K562 (cell line): ENCODE data around the gene ERMP1. TPM values are rescaled to one million over a fixed set of nuclear protein-coding genes. Genes with fewer than 3 reads are reported as not detected.

ENCODE experiments used
- ATAC-seq: fragments of 200-7000 bp; cut with Tn5 transposase; 3 replicates; pipeline ENCODE4 v1.9.1; 2020; ENCODE audit warnings: moderate library complexity
- BruUV-seq: library from RNA; stranded (reverse); fragments of 400-500 nt; replicated peaks from 2 replicates; lab custom pipeline; 2021; lab: Mats Ljungman, UMichigan
- CTCF ChIA-PET: fragments of 300-600 bp; formaldehyde crosslinking; extraction: SDS; loops from one replicate; lab custom pipeline; 2021; ENCODE audit warnings: low intra/inter-chr PET ratio; lab: Yijun Ruan, JAX
- POLR2A ChIA-PET: fragments of 300-600, 350-650 bp; sonication (Branson Sonifier 250); formaldehyde crosslinking; extraction: SDS; loops from one replicate; lab custom pipeline; 2021; ENCODE audit warnings: antibody characterized with exemption, inconsistent platforms; lab: Yijun Ruan, JAX
- DNase-seq, 4 experiments: peaks; one replicate each; pipeline versions ENCODE4 v3.0.0 to v3.0.0-alpha.2; 2011 to 2018; ENCODE audit warnings: low spot score in 3 of 4, mixed read lengths in 3 of 4; ENCODE audit errors: extremely low read depth in 1 of 4
- FAIRE-seq: peaks from 2 replicates; lab custom pipeline; 2011; peaks lifted over from hg19 to GRCh38; lab: Jason Lieb, UNC
- H2AFZ ChIP-seq: 2 replicates; pipeline ENCODE4 v1.6.0; 2011; ENCODE audit warnings: low read depth, low read length, control low read depth, inconsistent platforms
- H3K27ac ChIP-seq: fragments of 200-600 bp; 3 replicates; pipeline ENCODE4 v1.8.0; 2011; ENCODE audit warnings: low read depth, mild to moderate bottlenecking, control low read depth, inconsistent platforms, low read length, moderate library complexity, mixed read lengths; ENCODE audit errors: extremely low read depth
- H3K27me3 ChIP-seq, 2 experiments: fragments of 300-600 bp in 1 of 2; 2 replicates in 1 of 2; 3 replicates in 1 of 2; pipeline versions ENCODE4 v1.6.0 to v1.8.0; 2011; ENCODE audit warnings: inconsistent platforms in 2 of 2, low read length in 2 of 2, mild to moderate bottlenecking in 1 of 2, mixed read lengths in 1 of 2, moderate library complexity in 1 of 2; ENCODE audit not compliant: control insufficient read depth in 2 of 2, insufficient read depth in 2 of 2
- H3K36me3 ChIP-seq: fragments of 300-600 bp; 3 replicates; pipeline ENCODE4 v1.8.0; 2011; ENCODE audit warnings: mild to moderate bottlenecking, low read length, inconsistent platforms; ENCODE audit not compliant: control insufficient read depth, insufficient read depth
- H3K4me1 ChIP-seq, 2 experiments: fragments of 200-600 bp in 1 of 2; replicated peaks in 1 of 2; 2 replicates in 1 of 2; 3 replicates in 1 of 2; pipeline versions ENCODE4 v1.5.1 to v1.8.0; 2011; ENCODE audit warnings: inconsistent platforms in 2 of 2, low read length in 2 of 2, mild to moderate bottlenecking in 1 of 2, mixed read lengths in 1 of 2, moderate library complexity in 1 of 2; ENCODE audit not compliant: control insufficient read depth in 2 of 2, insufficient read depth in 2 of 2
- H3K4me2 ChIP-seq: 2 replicates; pipeline ENCODE4 v1.6.1; 2011; ENCODE audit warnings: low read length, control low read depth, inconsistent platforms, mixed read lengths; ENCODE audit not compliant: insufficient read depth
- H3K4me3 ChIP-seq: fragments of 200-600 bp; sonication (generic), shearing (Covaris generic); 2 replicates; pipeline ENCODE4 v1.5.1; 2016; ENCODE audit warnings: control low read depth, inconsistent platforms
- H3K79me2 ChIP-seq: fragments of 200-600 bp; 3 replicates; pipeline ENCODE4 v1.8.0; 2011; ENCODE audit warnings: low read length, inconsistent platforms; ENCODE audit not compliant: control insufficient read depth, insufficient read depth
- H3K9ac ChIP-seq, 2 experiments: 2 replicates each; pipeline versions ENCODE4 v1.6.0 to v1.6.1; 2011; ENCODE audit warnings: low read depth in 2 of 2, low read length in 2 of 2, control low read depth in 1 of 2, inconsistent platforms in 1 of 2, mild to moderate bottlenecking in 1 of 2, mixed read lengths in 1 of 2; ENCODE audit not compliant: insufficient read depth in 1 of 2
- H3K9me1 ChIP-seq: one replicate; pipeline ENCODE4 v1.6.0; 2011; ENCODE audit warnings: inconsistent platforms, mild to moderate bottlenecking, low read length, moderate library complexity; ENCODE audit not compliant: control insufficient read depth, insufficient read depth
- H3K9me3 ChIP-seq: replicated peaks from 2 replicates; pipeline ENCODE4 v1.5.1; 2011; ENCODE audit warnings: low read depth, low read length, inconsistent platforms; ENCODE audit not compliant: control insufficient read depth, insufficient read depth
- H4K20me1 ChIP-seq: replicated peaks from 2 replicates; pipeline ENCODE4 v1.6.1; 2011; ENCODE audit warnings: low read length, inconsistent platforms, mixed read lengths; ENCODE audit not compliant: control insufficient read depth, insufficient read depth
- FOSL1 ChIP-seq: fragments of 200-800 bp; sonication (Bioruptor generic); conservative IDR thresholded peaks from 2 replicates; pipeline ENCODE4 v1.6.1; 2016; ENCODE audit warnings: missing genetic modification characterization, missing compliant biosample characterization
- HEY1 ChIP-seq: fragments of 250-450 bp; sonication (Bioruptor Pico); IDR thresholded peaks from 2 replicates; pipeline ENCODE4 v1.5.0; 2020; ENCODE audit warnings: mild to moderate bottlenecking, moderate library complexity, borderline replicate concordance
- HMGN3 ChIP-seq: IDR thresholded peaks from 2 replicates; pipeline ENCODE4 v1.6.1; 2011; ENCODE audit warnings: borderline replicate concordance, low read depth, mild to moderate bottlenecking, mixed read lengths, low read length; ENCODE audit not compliant: insufficient read length; ENCODE audit errors: extremely low read depth
- MAZ ChIP-seq, 2 experiments: fragments of 450-650 bp in 1 of 2; sonication (generic) in 1 of 2; formaldehyde crosslinking; IDR thresholded peaks in 1 of 2; conservative IDR thresholded peaks in 1 of 2; 2 replicates each; pipeline versions ENCODE4 v1.4.0 to v1.5.0; 2020; ENCODE audit warnings: mild to moderate bottlenecking in 1 of 2, missing genetic modification reagents in 1 of 2
- NEUROD1 ChIP-seq: fragments of 150-350 bp; IDR thresholded peaks from 2 replicates; pipeline ENCODE4 v1.6.1; 2014; ENCODE audit warnings: borderline replicate concordance, low read length, low read depth; ENCODE audit not compliant: partially characterized antibody
- NFATC3 ChIP-seq: fragments of 450-650 bp; IDR thresholded peaks from 2 replicates; pipeline ENCODE4 v1.6.1; 2017; ENCODE audit warnings: mild to moderate bottlenecking
- PHF21A ChIP-seq: fragments of 450-650 bp; IDR thresholded peaks from 2 replicates; pipeline ENCODE4 v1.6.1; 2017; ENCODE audit warnings: low read depth, borderline replicate concordance
- RBM15 ChIP-seq: fragments of 200-400 bp; formaldehyde crosslinking; IDR thresholded peaks from 2 replicates; pipeline ENCODE4 v1.6.1; 2018; ENCODE audit warnings: mild to moderate bottlenecking, low read length, moderate library complexity; ENCODE audit not compliant: insufficient read depth
- TAF1 ChIP-seq: IDR thresholded peaks from 2 replicates; pipeline ENCODE4 v1.6.1; 2011; ENCODE audit warnings: mild to moderate bottlenecking, low read length, moderate library complexity; ENCODE audit not compliant: insufficient read depth, control insufficient read depth, severe bottlenecking; ENCODE audit errors: extremely low read depth
- WGBS: fragments of 100-300 bp; shearing (Covaris generic); methylation state at CpG from one replicate; pipeline ENCODE4 v1.1.6; 2016; ENCODE audit warnings: low coverage, mixed read lengths; ENCODE audit not compliant: insufficient coverage; ENCODE audit errors: missing lambda C conversion rate; 5-methylcytosine and 5-hydroxymethylcytosine counted together
- in situ Hi-C: fragments of 300-500 bp; cut with MboI; formaldehyde crosslinking; loops from 4 replicates; pipeline ENCODE4 v1.15.0; 2018; ENCODE audit warnings: inconsistent platforms, mixed read lengths
- intact Hi-C: fragments of 100-400 bp; cut with micrococcal nuclease; formaldehyde crosslinking; loops from 2 replicates; pipeline ENCODE4 v1.14.2; 2022
- polyA plus RNA-seq, 8 experiments: library from polyadenylated mRNA; depleted of rRNA in 4 of 8; stranded (reverse) in 5 of 8; unstranded in 3 of 8; fragments of >200 nt; fragmentation: Nextera tagmentation in 2 of 8; fragmentation: Illumina TruSeq in 1 of 8; extraction: Ambion mirVana in 2 of 8; extraction: Trizol in 1 of 8; gene quantifications; 2 replicates each; pipeline versions ENCODE4 v1.2.1 to v1.2.3, GENCODE V29; 2011 to 2014; ENCODE audit warnings: inconsistent platforms in 1 of 8, missing spikeins in 1 of 8
- total RNA-seq, 7 experiments: library from RNA; depleted of rRNA in 6 of 7; stranded (reverse); fragments of >200 nt in 6 of 7; fragmentation: Illumina TruSeq in 2 of 7; extraction: Trizol in 2 of 7; gene quantifications; 2 replicates each; pipeline versions ENCODE4 v1.2.1 to v1.2.3, GENCODE V29; 2011 to 2021; ENCODE audit warnings: low replicate concordance in 1 of 7
- TF ChIP-seq, protein P1 (sequence below): fragments of 250-450 bp; sonication (Bioruptor Pico); IDR thresholded peaks from 2 replicates; pipeline ENCODE4 v1.9.0; 2021; ENCODE audit warnings: mild to moderate bottlenecking
- TF ChIP-seq, protein P2 (sequence below): fragments of 450-650 bp; IDR thresholded peaks from 2 replicates; pipeline ENCODE4 v1.6.1; 2016; ENCODE audit warnings: missing biosample characterization, missing genetic modification characterization
- TF ChIP-seq, protein P3 (sequence below): fragments of 250-450 bp; sonication (Bioruptor Pico); IDR thresholded peaks from 2 replicates; pipeline ENCODE4 v1.5.0; 2020; ENCODE audit warnings: mild to moderate bottlenecking
- TF ChIP-seq, protein P4 (sequence below): fragments of 450-650 bp; IDR thresholded peaks from 2 replicates; pipeline ENCODE4 v1.6.1; 2018; ENCODE audit not compliant: partially characterized antibody

ERMP1 gene
- total and polyA plus RNA-seq, 9 of the 15 experiments (the other 6 are each of a cell fraction or from before 2014, with no cell fraction given): 2.5 to 26.3 (median 12.6) TPM

DNA sequence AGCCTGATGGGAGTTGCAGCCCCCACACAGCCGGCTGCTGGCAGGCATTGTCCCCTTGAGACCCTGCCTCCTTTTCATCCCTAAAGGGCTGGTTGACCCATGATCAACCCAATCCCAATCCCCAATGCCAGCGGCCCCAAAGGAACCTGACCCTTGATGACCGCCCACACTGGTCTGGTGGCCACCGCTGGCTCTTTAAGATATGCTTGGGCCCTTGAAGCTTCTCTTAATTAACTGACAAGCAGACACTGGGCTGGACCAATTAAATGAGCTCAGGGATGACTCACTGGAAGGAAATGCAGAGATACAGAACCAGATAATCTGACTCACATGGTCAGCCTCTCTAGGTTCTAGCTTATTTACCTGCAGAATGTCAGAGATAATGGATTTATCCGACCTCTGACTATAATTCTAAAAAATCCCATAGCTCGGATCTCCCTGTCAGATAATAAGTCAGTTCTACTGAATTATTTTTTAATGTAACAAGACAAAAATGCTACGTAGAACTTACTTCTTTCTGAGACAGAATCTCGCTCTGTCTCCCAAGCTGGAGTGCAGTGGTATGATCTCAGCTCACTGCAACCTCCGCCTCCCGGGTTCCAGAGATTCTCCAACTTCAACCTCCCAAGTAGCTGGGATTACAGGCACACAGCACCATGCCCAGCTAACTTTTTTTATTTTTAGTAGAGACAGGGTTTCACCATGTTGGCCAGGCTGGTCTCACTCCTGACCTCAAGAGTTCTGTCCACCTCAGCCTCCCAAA lies 46.7 kb upstream of the ERMP1 start:
- FAIRE-seq (peak; percentile 97), ATAC-seq (peak; percentile 94), DNase-seq (peak; percentile 47 to 92 (median 66))
- Histone ChIP-seq H3K36me3 (no peaks in the 10 kb centered on the region; the same call in 2 of the 3 replicates), H3K4me1 (peaks cover 20 to 25% of the 10 kb centered on the region in 2 experiments; a peak in 4 of 5 replicates), H4K20me1 (no peaks in the 10 kb centered on the region), H3K9me3 (no peaks in the 10 kb centered on the region), H3K9me1 (no peaks in the 10 kb centered on the region), H3K79me2 (no peaks in the 10 kb centered on the region), H3K27ac (peak overlapping the region; percentile 73), H3K4me3 (no peak overlapping the region), H3K9ac (peak overlapping the region in 1 of 2 experiments; percentile 46; a peak in 1 of 4 replicates), H3K27me3 (no peaks in the 10 kb centered on the region), H2AFZ (peak overlapping the region; percentile 41), H3K4me2 (peak overlapping the region; percentile 36)
- ChIA-PET POLR2A (interaction anchor here (0.9 to 1.1 kb wide), 4 partner anchors 10 to 48 kb away, joined by 3 to 6 read pairs (median 4); no protein-coding TSS in a partner anchor), CTCF (no interaction called here)
- no TSS peak for BruUV-seq
- intact Hi-C loops (loop anchor here (5.0 kb wide), 2 partner anchors 47 to 82 kb away; partner anchors contain the start of gene ERMP1), in situ Hi-C loops (loop anchor here (5.0 to 25.0 kb wide), 2 partner anchors 168 to 433 kb away; no protein-coding TSS in a partner anchor)
- 2% methylated on average over 9 of the region's 10 CpGs for WGBS
- TF ChIP-seq MAZ (CRISPR knock-in tag; conservative IDR thresholded peaks at IDR 0.05 in 1 of 2, IDR thresholded peaks at IDR 0.05 in 1 of 2) (0 out of 4 replicates have a peak, but pooled peaks of 1 of the 2 experiments have one; percentile 16), FOSL1 (peak; percentile 98), PHF21A (no peak), HEY1 (CRISPR knock-in tag) (no peak), RBM15 (no peak), NEUROD1 (peak; percentile 67), TAF1 (no peak), NFATC3 (no peak), HMGN3 (no peak)
- TF ChIP-seq, protein P1, sequence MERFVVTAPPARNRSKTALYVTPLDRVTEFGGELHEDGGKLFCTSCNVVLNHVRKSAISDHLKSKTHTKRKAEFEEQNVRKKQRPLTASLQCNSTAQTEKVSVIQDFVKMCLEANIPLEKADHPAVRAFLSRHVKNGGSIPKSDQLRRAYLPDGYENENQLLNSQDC (CRISPR knock-in tag): no peak
- TF ChIP-seq, protein P2, sequence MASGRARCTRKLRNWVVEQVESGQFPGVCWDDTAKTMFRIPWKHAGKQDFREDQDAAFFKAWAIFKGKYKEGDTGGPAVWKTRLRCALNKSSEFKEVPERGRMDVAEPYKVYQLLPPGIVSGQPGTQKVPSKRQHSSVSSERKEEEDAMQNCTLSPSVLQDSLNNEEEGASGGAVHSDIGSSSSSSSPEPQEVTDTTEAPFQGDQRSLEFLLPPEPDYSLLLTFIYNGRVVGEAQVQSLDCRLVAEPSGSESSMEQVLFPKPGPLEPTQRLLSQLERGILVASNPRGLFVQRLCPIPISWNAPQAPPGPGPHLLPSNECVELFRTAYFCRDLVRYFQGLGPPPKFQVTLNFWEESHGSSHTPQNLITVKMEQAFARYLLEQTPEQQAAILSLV: no peak
- TF ChIP-seq, protein P3, sequence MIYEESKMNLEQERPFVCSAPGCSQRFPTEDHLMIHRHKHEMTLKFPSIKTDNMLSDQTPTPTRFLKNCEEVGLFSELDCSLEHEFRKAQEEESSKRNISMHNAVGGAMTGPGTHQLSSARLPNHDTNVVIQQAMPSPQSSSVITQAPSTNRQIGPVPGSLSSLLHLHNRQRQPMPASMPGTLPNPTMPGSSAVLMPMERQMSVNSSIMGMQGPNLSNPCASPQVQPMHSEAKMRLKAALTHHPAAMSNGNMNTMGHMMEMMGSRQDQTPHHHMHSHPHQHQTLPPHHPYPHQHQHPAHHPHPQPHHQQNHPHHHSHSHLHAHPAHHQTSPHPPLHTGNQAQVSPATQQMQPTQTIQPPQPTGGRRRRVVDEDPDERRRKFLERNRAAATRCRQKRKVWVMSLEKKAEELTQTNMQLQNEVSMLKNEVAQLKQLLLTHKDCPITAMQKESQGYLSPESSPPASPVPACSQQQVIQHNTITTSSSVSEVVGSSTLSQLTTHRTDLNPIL (CRISPR knock-in tag): no peak
- TF ChIP-seq, protein P4, sequence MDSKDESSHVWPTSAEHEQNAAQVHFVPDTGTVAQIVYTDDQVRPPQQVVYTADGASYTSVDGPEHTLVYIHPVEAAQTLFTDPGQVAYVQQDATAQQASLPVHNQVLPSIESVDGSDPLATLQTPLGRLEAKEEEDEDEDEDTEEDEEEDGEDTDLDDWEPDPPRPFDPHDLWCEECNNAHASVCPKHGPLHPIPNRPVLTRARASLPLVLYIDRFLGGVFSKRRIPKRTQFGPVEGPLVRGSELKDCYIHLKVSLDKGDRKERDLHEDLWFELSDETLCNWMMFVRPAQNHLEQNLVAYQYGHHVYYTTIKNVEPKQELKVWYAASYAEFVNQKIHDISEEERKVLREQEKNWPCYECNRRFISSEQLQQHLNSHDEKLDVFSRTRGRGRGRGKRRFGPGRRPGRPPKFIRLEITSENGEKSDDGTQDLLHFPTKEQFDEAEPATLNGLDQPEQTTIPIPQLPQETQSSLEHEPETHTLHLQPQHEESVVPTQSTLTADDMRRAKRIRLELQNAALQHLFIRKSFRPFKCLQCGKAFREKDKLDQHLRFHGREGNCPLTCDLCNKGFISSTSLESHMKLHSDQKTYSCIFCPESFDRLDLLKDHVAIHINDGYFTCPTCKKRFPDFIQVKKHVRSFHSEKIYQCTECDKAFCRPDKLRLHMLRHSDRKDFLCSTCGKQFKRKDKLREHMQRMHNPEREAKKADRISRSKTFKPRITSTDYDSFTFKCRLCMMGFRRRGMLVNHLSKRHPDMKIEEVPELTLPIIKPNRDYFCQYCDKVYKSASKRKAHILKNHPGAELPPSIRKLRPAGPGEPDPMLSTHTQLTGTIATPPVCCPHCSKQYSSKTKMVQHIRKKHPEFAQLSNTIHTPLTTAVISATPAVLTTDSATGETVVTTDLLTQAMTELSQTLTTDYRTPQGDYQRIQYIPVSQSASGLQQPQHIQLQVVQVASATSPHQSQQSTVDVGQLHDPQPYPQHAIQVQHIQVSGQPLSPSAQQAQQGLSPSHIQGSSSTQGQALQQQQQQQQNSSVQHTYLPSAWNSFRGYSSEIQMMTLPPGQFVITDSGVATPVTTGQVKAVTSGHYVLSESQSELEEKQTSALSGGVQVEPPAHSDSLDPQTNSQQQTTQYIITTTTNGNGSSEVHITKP: peak; percentile 95
